GM18868 (cell line): Measurements from ENCODE around the gene CHKA.

ENCODE experiments used
- ATAC-seq: cut with Tn5 transposase; IDR thresholded peaks from one replicate; pipeline ENCODE4 v1.9.1; 2021; ENCODE audit warnings: mild to moderate bottlenecking, moderate library complexity; ENCODE audit not compliant: unreplicated experiment

CHKA gene

GRCh38 chr11:68076371-68077042 is 44.7 kb downstream of the CHKA start:
- ATAC-seq: no peak

- no peak for ATAC-seq
These were observed 46.4 kb downstream of the CHKA start for GRCh38 chr11:68074584-68075352.

GRCh38 chr11:68071281-68072048 is 49.7 kb downstream of the CHKA start:
- ATAC-seq: no peak

- no peak for ATAC-seq
These were observed 53.2 kb downstream of the CHKA start for GRCh38 chr11:68067991-68068390.

- ATAC-seq: no peak
These were observed 54.4 kb downstream of the CHKA start for GRCh38 chr11:68066742-68067141.

- ATAC-seq: no peak
These were observed 55.3 kb downstream of the CHKA start for GRCh38 chr11:68065841-68066240.

GRCh38 chr11:68064926-68065325 is 56.3 kb downstream of the CHKA start:
- no peak for ATAC-seq

- ATAC-seq: no peak
These were observed 59.7 kb downstream of the CHKA start for GRCh38 chr11:68061508-68061907.

- no peak for ATAC-seq
These were observed 63.4 kb downstream of the CHKA start for GRCh38 chr11:68057807-68058206.

- ATAC-seq: no peak
These were observed 64.6 kb downstream of the CHKA start for GRCh38 chr11:68056317-68057285.

GRCh38 chr11:68053981-68054812 is 67.0 kb downstream of the CHKA start:
- no peak for ATAC-seq

GRCh38 chr11:68053117-68053516 is 68.1 kb downstream of the CHKA start:
- no peak for ATAC-seq

GRCh38 chr11:68052137-68052873 is 68.9 kb downstream of the CHKA start:
- no peak for ATAC-seq

- ATAC-seq: no peak
These were observed 69.7 kb downstream of the CHKA start for GRCh38 chr11:68051191-68052136.

GRCh38 chr11:68050371-68050841 is 70.8 kb downstream of the CHKA start:
- ATAC-seq: no peak

- no peak for ATAC-seq
These were observed 71.4 kb downstream of the CHKA start for GRCh38 chr11:68049509-68050370.
